Thyroid gland (tissue), 4 donors: ENCODE data around the gene ZDHHC3.

Experiments
- POLR2A ChIP-seq, 2 donors: fragments of 450-650 bp; IDR thresholded peaks; one replicate each; pipeline ENCODE4 v1.6.1; 2017; ENCODE audit warnings: antibody characterized with exemption in 2 of 2, mild to moderate bottlenecking in 2 of 2, moderate library complexity in 1 of 2
- TF ChIP-seq, protein P1 (sequence below), 6 experiments: fragments of 200-600 bp in 3 of 6; fragments of 450-650 bp in 3 of 6; sonication (generic) in 3 of 6; IDR thresholded peaks; one replicate each; pipeline ENCODE4 v1.5.1; 2016 to 2019; ENCODE audit warnings: antibody characterized with exemption in 6 of 6, mild to moderate bottlenecking in 2 of 6, inconsistent platforms in 1 of 6, moderate library complexity in 1 of 6

DNA sequence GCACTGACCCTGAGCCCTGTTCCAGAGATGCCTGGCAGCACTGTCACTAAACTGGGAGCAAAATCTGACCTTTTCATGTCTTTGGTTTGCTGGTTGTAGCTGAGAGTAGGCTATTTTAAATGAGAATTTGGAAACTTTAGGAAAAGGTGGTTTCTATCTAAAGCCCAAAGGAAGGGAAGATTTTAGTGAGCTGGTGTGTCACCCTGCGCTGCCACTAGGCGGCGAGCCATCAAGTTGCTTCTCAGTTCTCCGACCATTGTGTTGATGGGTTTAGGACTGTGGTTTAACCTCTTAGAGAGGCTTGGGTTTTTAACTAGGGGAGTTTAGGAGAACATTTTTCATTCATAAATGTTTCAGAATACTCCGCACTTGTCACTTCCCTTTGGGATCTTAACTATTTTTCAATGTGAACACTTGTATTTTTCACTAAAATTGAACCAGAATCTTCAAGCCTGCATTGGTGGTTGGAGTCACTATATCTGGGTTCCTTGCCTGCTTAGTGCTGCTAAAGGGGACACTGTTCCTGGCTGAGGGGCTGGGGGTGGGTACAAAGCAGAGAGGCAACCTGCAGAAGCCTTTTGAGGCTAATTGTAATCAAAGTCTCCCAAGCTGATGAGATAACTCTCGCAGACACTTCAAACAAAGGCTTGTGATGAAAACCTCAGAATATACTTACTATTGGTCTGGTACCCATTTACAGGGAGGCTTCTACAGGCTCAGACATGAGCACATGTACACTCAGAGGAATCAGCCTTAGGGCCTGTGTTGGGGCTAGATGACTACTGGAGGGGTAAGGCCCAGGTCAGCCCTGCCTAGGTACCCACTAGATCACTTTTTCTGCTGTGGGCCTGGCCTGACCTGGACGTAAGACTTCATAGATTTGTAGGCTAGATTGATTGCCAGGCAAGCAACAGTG, 16.8 kb upstream of the ZDHHC3 start:
- TF ChIP-seq, protein P1, sequence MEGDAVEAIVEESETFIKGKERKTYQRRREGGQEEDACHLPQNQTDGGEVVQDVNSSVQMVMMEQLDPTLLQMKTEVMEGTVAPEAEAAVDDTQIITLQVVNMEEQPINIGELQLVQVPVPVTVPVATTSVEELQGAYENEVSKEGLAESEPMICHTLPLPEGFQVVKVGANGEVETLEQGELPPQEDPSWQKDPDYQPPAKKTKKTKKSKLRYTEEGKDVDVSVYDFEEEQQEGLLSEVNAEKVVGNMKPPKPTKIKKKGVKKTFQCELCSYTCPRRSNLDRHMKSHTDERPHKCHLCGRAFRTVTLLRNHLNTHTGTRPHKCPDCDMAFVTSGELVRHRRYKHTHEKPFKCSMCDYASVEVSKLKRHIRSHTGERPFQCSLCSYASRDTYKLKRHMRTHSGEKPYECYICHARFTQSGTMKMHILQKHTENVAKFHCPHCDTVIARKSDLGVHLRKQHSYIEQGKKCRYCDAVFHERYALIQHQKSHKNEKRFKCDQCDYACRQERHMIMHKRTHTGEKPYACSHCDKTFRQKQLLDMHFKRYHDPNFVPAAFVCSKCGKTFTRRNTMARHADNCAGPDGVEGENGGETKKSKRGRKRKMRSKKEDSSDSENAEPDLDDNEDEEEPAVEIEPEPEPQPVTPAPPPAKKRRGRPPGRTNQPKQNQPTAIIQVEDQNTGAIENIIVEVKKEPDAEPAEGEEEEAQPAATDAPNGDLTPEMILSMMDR (IDR thresholded peaks at IDR 0.05), result peak; percentile 30 to 63 (median 44)
- TF ChIP-seq POLR2A (IDR thresholded peaks at IDR 0.05), result no peak
